Endothelial cell of umbilical vein (primary cell): Measurements from ENCODE around the gene RRM2. TPM values are rescaled to one million over a fixed set of nuclear protein-coding genes. Genes with fewer than 3 reads are reported as not detected.

Experiments
- BruUV-seq: library from RNA; stranded (reverse); fragments of 400-500 nt; replicated peaks from 2 replicates; lab custom pipeline; 2021; lab: Mats Ljungman, UMichigan
- CTCF ChIA-PET: fragments of 300-600, 350-600 bp; sonication (Branson Sonifier 250); formaldehyde crosslinking; loops from one replicate; lab custom pipeline; 2021; ENCODE audit warnings: antibody characterized with exemption, inconsistent platforms; lab: Charles Lee
- POLR2A ChIA-PET: fragments of 300-600, 350-600 bp; sonication (Branson Sonifier 250); formaldehyde crosslinking; loops from one replicate; lab custom pipeline; 2021; ENCODE audit warnings: antibody characterized with exemption, inconsistent platforms; lab: Charles Lee
- DNase-seq: peaks from one replicate; pipeline ENCODE4 v3.0.0-alpha.2; 2011; ENCODE audit warnings: low read depth, low spot score
- FAIRE-seq: peaks from 2 replicates; lab custom pipeline; 2011; peaks lifted over from hg19 to GRCh38; lab: Jason Lieb, UNC
- H2AFZ ChIP-seq: 2 replicates; pipeline ENCODE4 v1.6.0; 2012; ENCODE audit warnings: low read depth, low read length, control low read depth, inconsistent platforms
- H3K27ac ChIP-seq: 2 replicates; pipeline ENCODE4 v1.5.1; 2011; ENCODE audit warnings: low read depth, mild to moderate bottlenecking, control low read depth, low read length, moderate library complexity; ENCODE audit not compliant: insufficient read depth
- H3K27me3 ChIP-seq, 2 experiments: 2 replicates each; pipeline versions ENCODE4 v1.6.0 to v1.6.1; 2011; ENCODE audit warnings: low read length in 2 of 2, mixed read lengths in 1 of 2; ENCODE audit not compliant: control insufficient read depth in 2 of 2, insufficient read depth in 2 of 2
- H3K36me3 ChIP-seq, 2 experiments: 2 replicates in 1 of 2; 3 replicates in 1 of 2; pipeline ENCODE4 v1.5.1; 2011; ENCODE audit warnings: low read length in 2 of 2, mild to moderate bottlenecking in 1 of 2, moderate library complexity in 1 of 2; ENCODE audit not compliant: control insufficient read depth in 2 of 2, insufficient read depth in 2 of 2; ENCODE audit errors: extremely low read depth in 1 of 2
- H3K4me1 ChIP-seq: 3 replicates; pipeline ENCODE4 v1.5.1; 2011; ENCODE audit warnings: mild to moderate bottlenecking, low read length; ENCODE audit not compliant: control insufficient read depth, insufficient read depth; ENCODE audit errors: extremely low read depth
- H3K4me2 ChIP-seq: 2 replicates; pipeline ENCODE4 v1.6.1; 2011; ENCODE audit warnings: low read length, control low read depth, mixed read lengths; ENCODE audit not compliant: insufficient read depth
- H3K4me3 ChIP-seq, 3 experiments: fragments of 200-600 bp in 1 of 3; sonication (generic), shearing (Covaris generic) in 1 of 3; replicated peaks in 1 of 3; 2 replicates each; pipeline ENCODE4 v1.5.1; 2011 to 2016; ENCODE audit warnings: control low read depth in 3 of 3, low read length in 3 of 3, mild to moderate bottlenecking in 2 of 3, inconsistent platforms in 1 of 3, low read depth in 1 of 3, moderate library complexity in 1 of 3; ENCODE audit not compliant: insufficient read depth in 1 of 3
- H3K79me2 ChIP-seq: 2 replicates; pipeline ENCODE4 v1.6.0; 2012; ENCODE audit warnings: low read length, inconsistent platforms; ENCODE audit not compliant: control insufficient read depth, insufficient read depth
- H3K9ac ChIP-seq: replicated peaks from 2 replicates; pipeline ENCODE3; 2011; ENCODE audit warnings: low read length, control low read depth; ENCODE audit not compliant: insufficient read depth; ENCODE audit errors: extremely low read depth
- H3K9me1 ChIP-seq: replicated peaks from 3 replicates; pipeline ENCODE4 v1.6.0; 2011; ENCODE audit warnings: mild to moderate bottlenecking, low read length; ENCODE audit not compliant: control insufficient read depth, insufficient read depth; ENCODE audit errors: extremely low read depth
- H3K9me3 ChIP-seq: replicated peaks from 2 replicates; pipeline ENCODE4 v1.5.1; 2012; ENCODE audit warnings: low read length, inconsistent platforms; ENCODE audit not compliant: control insufficient read depth, insufficient read depth
- H4K20me1 ChIP-seq: replicated peaks from 2 replicates; pipeline ENCODE3; 2011; ENCODE audit warnings: mild to moderate bottlenecking, low read length; ENCODE audit not compliant: control insufficient read depth, insufficient read depth; ENCODE audit errors: extremely low read depth
- CTCF ChIP-seq, 2 donors: IDR thresholded peaks; 1 replicate in 1 of 2; 2 replicates in 1 of 2; pipeline ENCODE4 v1.5.1; 2011; ENCODE audit warnings: low read length in 2 of 2, mild to moderate bottlenecking in 2 of 2, moderate library complexity in 2 of 2, control low read depth in 1 of 2, inconsistent platforms in 1 of 2, low read depth in 1 of 2; ENCODE audit not compliant: insufficient read depth in 1 of 2; ENCODE audit errors: extremely low read depth in 1 of 2
- FOS ChIP-seq: IDR thresholded peaks from 2 replicates; pipeline ENCODE4 v1.6.1; 2011; ENCODE audit warnings: mild to moderate bottlenecking, low read length, moderate library complexity, borderline replicate concordance; ENCODE audit not compliant: insufficient read depth
- dilution Hi-C: fragments of 300-500 bp; cut with MboI; formaldehyde crosslinking; loops from one replicate; pipeline ENCODE4 v1.15.0; 2019; ENCODE audit warnings: low sequenced_read_pairs; ENCODE audit not compliant: extremely low pct_ligation_motif_present
- intact Hi-C: fragments of 100-400 bp; cut with micrococcal nuclease; formaldehyde crosslinking; loops from one replicate; pipeline ENCODE4 v1.10.0; 2022
- polyA plus RNA-seq, 4 experiments: library from polyadenylated mRNA; depleted of rRNA in 3 of 4; stranded (reverse) in 3 of 4; unstranded in 1 of 4; fragments of >200 nt; gene quantifications; 2 replicates each; pipeline versions ENCODE4 v1.2.1 to v1.2.3, GENCODE V29; 2011 to 2012; ENCODE audit warnings: missing spikeins in 1 of 4
- total RNA-seq: library from RNA; stranded (reverse); gene quantifications from 2 replicates; pipeline ENCODE4 v1.2.3, GENCODE V29; 2021

RRM2 gene
- total and polyA plus RNA-seq, 2 donors (not counting 3 experiments of a cell fraction or from before 2014, with no cell fraction given): 40.9 to 246 TPM

- Histone ChIP-seq H3K4me3 (peak overlapping the region in 2 of 3 experiments; percentile 59 to 91), H3K27ac (peak overlapping the region; percentile 44), H3K27me3 (no peaks in the 10 kb centered on the region), H2AFZ (no peak overlapping the region), H3K9ac (peak overlapping the region; percentile 45), H3K79me2 (peaks cover 58% of the 10 kb centered on the region), H3K9me1 (no peaks in the 10 kb centered on the region), H3K4me2 (peak overlapping the region; percentile 73), H3K9me3 (no peaks in the 10 kb centered on the region), H4K20me1 (no peaks in the 10 kb centered on the region), H3K4me1 (peaks cover 46% of the 10 kb centered on the region), H3K36me3 (peaks cover 0 to 18% of the 10 kb centered on the region in 2 experiments)
- dilution Hi-C loops (no loop called here), intact Hi-C loops (loop anchor here (1.0 to 10.0 kb wide), 8 partner anchors 39 to 536 kb away; no protein-coding TSS in a partner anchor)
- BruUV-seq: no TSS peak
- DNase-seq (peak; percentile 69), FAIRE-seq (peak; percentile 82)
- TF ChIP-seq CTCF (IDR thresholded peaks at IDR 0.05; ENCODE audit: extremely low read depth in 1 of 2, insufficient read depth in 1 of 2, low read depth in 1 of 2, low read length in 2 of 2) (peak; percentile 34 to 37), FOS (no peak)
- CTCF ChIA-PET: interaction anchor here (0.6 to 4.7 kb wide), 57 partner anchors 10 to 539 kb away, joined by 3 to 299 read pairs (median 4); partner anchors contain the start of genes HPCAL1 and ODC1
- POLR2A ChIA-PET: no interaction called here
Measured at GRCh38 chr2:10124538-10125045, 2.1 kb downstream of the RRM2 start.
